ENCODE measurements around the gene ZHX3.

ZHX3 gene

GRCh38 chr20:41139227-41140093 is 178.1 kb downstream of the ZHX3 start:
- peak overlapping the region; percentile 74 for H3K4me3 ChIP-seq (ENCODE audit: low read length)
- DNase-seq (ENCODE audit: low read depth): no peak
- no peak for TF ChIP-seq CTCF (conservative IDR thresholded peaks at IDR 0.05; ENCODE audit: low read length)

DNA sequence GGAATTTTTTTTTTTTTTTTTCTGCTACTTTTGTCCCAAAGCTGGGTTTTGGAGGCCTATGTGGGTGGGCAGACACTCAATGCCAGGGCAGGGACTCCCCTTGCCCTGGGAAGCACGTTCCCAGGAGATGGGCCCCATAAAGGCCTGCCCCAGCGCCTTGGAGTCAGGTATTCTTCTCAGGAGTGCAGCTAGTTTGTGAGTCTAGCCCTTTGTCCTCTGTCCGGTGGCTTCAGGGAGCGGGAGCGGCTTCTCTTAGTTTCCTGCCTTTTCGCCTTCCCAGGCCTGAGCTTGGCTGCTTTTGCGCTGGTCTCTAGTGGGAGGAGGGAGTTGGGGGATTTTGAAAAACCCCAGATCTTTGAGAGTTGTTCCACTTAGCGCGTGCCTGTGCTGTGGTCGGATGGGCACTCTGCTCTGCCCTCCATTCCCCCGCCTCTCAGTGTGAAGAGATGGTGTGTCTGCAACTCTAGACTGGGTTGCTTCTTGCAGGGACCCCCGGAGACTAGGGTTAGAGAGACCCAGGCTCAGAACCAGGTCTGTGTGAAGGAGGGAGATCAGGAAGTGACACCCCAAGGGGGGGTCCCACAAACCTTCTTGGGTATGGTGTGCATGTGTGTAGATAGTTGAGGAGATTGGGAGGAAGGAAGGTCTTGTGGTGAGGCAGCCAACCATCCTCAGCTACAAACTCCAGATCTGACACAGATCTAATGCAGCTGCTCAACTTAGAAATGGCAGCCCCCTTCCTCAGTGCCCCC is 178.9 kb downstream of the ZHX3 start:
- TF ChIP-seq CTCF (conservative IDR thresholded peaks at IDR 0.05; ENCODE audit: low read length): no peak
- DNase-seq (ENCODE audit: low read depth): peak; percentile 13

DNA sequence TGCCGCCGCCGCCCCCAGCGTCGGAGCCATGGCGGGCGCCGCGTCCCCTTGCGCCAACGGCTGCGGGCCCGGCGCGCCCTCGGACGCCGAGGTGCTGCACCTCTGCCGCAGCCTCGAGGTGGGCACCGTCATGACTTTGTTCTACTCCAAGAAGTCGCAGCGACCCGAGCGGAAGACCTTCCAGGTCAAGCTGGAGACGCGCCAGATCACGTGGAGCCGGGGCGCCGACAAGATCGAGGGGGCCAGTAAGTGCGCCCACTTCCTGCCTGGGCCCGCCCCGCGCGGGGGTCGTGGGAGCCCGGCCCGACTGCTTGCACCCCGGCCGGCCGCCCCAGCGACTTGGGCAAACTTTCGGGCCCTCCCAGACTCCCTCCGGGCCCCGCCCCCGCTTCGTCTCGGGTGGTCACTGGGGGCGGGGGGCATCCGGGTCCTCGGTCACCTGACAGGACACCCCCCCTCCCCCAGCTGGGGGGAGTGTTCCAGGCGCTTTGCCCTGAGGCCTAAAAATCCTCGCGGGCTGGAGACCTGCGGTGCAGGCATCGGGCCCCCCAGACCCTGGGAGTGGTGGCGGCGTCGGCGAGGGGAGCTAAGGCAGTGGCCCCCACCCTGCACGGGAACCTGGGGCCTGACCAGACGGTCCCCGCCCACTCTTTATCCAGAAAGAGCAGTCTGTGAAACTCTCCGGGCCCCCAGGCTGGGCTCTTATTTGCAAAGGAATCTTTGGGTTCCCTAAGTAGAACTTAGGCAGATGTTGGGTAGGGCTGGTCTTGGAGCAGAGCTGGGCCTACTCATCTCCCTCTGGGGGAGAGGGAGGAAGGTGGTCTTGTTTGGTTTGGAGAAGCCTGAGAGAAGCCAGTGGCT is 179.7 kb downstream of the ZHX3 start:
- TF ChIP-seq CTCF (conservative IDR thresholded peaks at IDR 0.05; ENCODE audit: low read length): no peak
- DNase-seq (ENCODE audit: low read depth): peak; percentile 49
- peak overlapping the region; percentile 74 for H3K4me3 ChIP-seq (ENCODE audit: low read length)

More for the DNA sequence above, 178.9 kb downstream of the ZHX3 start:
- peak overlapping the region; percentile 74 for H3K4me3 ChIP-seq (ENCODE audit: low read length)

DNA sequence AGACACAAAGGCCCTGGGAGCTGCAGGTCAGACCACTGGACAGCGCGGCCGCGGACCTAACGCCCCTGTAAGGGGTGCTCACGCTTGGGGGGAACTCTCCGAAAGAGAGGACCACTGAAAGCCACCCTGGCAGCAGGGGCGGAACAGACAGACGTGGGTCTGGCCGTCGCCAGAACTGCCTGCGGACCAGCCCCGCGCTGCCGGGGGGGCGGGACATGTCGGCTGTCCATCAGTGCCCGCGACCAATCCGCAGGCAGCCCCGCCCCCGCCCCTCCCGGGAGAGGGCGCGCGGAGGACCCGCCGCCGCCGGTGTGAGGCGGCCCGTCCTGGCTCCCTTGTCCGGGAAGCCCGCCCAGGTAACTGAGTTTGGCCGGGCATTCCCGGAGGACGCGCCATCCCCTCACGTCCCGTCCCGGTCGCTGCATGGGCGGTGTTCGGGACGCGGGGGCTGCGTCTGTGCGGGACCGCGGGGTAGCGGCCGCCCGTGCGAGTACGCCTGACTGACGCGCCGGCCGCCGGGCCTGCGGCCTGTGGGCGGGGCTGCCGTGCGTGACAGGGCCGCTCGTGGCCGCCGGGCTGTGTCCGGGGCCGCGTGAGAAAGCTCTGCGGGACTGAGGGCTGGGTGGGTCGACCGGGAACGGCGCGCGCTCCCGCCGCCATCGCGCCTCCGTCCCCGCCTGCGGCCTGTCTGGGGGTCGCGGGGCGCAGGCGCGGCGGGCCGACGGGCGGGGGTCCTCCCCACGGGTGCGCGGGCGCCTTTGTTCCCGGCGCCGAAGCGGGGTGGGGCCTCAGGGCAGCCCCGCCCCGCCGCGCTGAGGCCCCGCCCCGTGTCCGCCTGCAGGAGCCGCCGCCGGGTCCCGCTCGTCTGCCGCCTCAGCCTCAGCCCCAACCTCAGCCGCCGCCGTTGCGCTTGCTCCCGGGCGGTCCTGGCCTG is 180.6 kb downstream of the ZHX3 start, which contains the start of gene PLCG1:
Gene PLCG1 (plus strand): TSS at position 864 of the 934 bp plus-strand sequence. CDS start 99 bp downstream, outside the sequence.
- no peak for TF ChIP-seq CTCF (conservative IDR thresholded peaks at IDR 0.05; ENCODE audit: low read length)
- H3K4me3 ChIP-seq (ENCODE audit: low read length): peak within 1 kb of the TSS; percentile 74
- DNase-seq (ENCODE audit: low read depth): peak; percentile 74

DNA sequence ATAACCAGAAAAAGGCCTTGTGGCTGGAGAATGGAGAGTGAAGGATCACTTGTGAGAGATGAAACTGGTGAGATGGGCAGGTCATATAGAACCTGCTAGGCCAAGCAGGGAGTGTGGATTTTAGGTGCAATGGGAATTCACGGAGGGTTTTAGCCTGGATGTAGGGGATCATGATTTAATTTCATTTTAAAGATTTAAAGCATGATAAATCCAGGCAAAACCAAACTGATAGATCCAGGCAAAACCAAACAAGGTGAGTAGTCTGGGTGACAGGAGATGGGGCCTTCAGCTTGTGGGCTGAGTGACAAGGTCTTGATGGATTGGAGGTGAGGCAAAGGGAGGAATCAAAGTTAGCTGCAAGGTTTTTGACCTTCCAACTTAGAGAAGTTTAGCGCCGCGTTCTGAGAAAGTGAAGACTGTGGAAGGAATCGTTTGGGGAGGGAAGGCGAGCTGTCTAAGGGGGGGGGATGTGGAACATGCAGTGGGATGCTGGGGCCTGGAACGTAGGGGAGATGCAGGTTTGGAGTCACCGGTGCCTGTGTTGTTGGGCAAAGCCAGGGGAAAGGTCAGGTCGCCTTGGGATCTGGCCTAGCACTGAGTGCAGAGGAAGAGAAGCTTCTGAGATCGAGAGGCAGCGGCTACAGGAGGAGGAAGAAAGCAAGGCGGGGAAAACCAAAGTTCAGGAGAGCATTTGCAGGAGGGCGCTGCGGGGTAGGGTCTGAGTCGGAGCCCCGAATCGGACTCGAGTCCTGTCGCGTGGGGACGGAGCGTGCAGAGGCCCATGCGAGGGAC is 181.4 kb downstream of the ZHX3 start:
- DNase-seq (ENCODE audit: low read depth): no peak

More for the DNA sequence above, 181.4 kb downstream of the ZHX3 start:
- H3K4me3 ChIP-seq (ENCODE audit: low read length): peak overlapping the region; percentile 74
- no peak for TF ChIP-seq CTCF (conservative IDR thresholded peaks at IDR 0.05; ENCODE audit: low read length)

Measured in AG10803 (cell line).